H9 (cell line): ENCODE data around the gene INSRR. TPM values are rescaled to one million over a fixed set of nuclear protein-coding genes. Genes with fewer than 3 reads are reported as not detected.

Experiments
- DNase-seq: peaks from one replicate; pipeline ENCODE4 v3.0.0-alpha.2; 2017
- H2AFZ ChIP-seq: one replicate; pipeline ENCODE4 v1.6.1; 2013; ENCODE audit warnings: mild to moderate bottlenecking, low read length, control low read depth, moderate library complexity
- H2AK5ac ChIP-seq: 2 replicates; pipeline ENCODE4 v1.6.1; 2013; ENCODE audit warnings: low read length, control low read depth, mixed read lengths; ENCODE audit not compliant: insufficient read length
- H2BK120ac ChIP-seq: one replicate; pipeline ENCODE4 v1.6.1; 2013; ENCODE audit warnings: low read depth, mild to moderate bottlenecking, low read length, control low read depth, inconsistent platforms; ENCODE audit not compliant: poor library complexity, severe bottlenecking
- H2BK12ac ChIP-seq: 2 replicates; pipeline ENCODE4 v1.6.1; 2013; ENCODE audit warnings: low read length, control low read depth, mixed read lengths, low read depth; ENCODE audit not compliant: insufficient read length
- H2BK15ac ChIP-seq: 2 replicates; pipeline ENCODE4 v1.6.1; 2013; ENCODE audit warnings: low read depth, low read length, control low read depth
- H2BK20ac ChIP-seq: one replicate; pipeline ENCODE4 v1.6.1; 2013; ENCODE audit warnings: low read depth, mild to moderate bottlenecking, low read length, control low read depth, inconsistent platforms; ENCODE audit not compliant: poor library complexity, severe bottlenecking
- H2BK5ac ChIP-seq: 2 replicates; pipeline ENCODE4 v1.6.1; 2013; ENCODE audit warnings: low read length, control low read depth, mixed read lengths; ENCODE audit not compliant: insufficient read length
- H3K14ac ChIP-seq: 2 replicates; pipeline ENCODE4 v1.6.1; 2013; ENCODE audit warnings: low read length, control low read depth; ENCODE audit not compliant: insufficient read depth
- H3K18ac ChIP-seq: 2 replicates; pipeline ENCODE4 v1.6.1; 2013; ENCODE audit warnings: low read depth, mild to moderate bottlenecking, mixed read lengths, low read length, control low read depth; ENCODE audit not compliant: insufficient read length
- H3K23ac ChIP-seq: 2 replicates; pipeline ENCODE4 v1.6.1; 2013; ENCODE audit warnings: low read length, control low read depth, mixed read lengths, low read depth; ENCODE audit not compliant: insufficient read length
- H3K23me2 ChIP-seq: 2 replicates; pipeline ENCODE4 v1.6.1; 2013; ENCODE audit warnings: low read depth, mild to moderate bottlenecking, mixed read lengths, low read length, control low read depth; ENCODE audit not compliant: insufficient read length, poor library complexity, severe bottlenecking
- H3K27ac ChIP-seq: 2 replicates; pipeline ENCODE4 v1.5.1; 2013; ENCODE audit warnings: low read length, control low read depth, mixed read lengths, low read depth; ENCODE audit not compliant: insufficient read length
- H3K27me3 ChIP-seq: 2 replicates; pipeline ENCODE4 v1.6.1; 2013; ENCODE audit warnings: low read length, control low read depth, inconsistent platforms; ENCODE audit not compliant: insufficient read depth
- H3K4ac ChIP-seq: 2 replicates; pipeline ENCODE4 v1.6.1; 2013; ENCODE audit warnings: low read depth, mild to moderate bottlenecking, control low read depth, inconsistent platforms, low read length, moderate library complexity
- H3K4me1 ChIP-seq: 2 replicates; pipeline ENCODE4 v1.6.1; 2013; ENCODE audit warnings: low read length, control low read depth, inconsistent platforms; ENCODE audit not compliant: insufficient read depth
- H3K4me2 ChIP-seq: 2 replicates; pipeline ENCODE4 v1.6.1; 2013; ENCODE audit warnings: low read length, control low read depth, mixed read lengths; ENCODE audit not compliant: insufficient read length, insufficient read depth
- H3K56ac ChIP-seq: 2 replicates; pipeline ENCODE4 v1.6.1; 2013; ENCODE audit warnings: low read depth, mild to moderate bottlenecking, mixed read lengths, low read length, control low read depth; ENCODE audit not compliant: insufficient read length
- H3K79me1 ChIP-seq: 2 replicates; pipeline ENCODE4 v1.6.1; 2013; ENCODE audit warnings: low read depth, mild to moderate bottlenecking, moderate library complexity, low read length, control low read depth, inconsistent platforms; ENCODE audit not compliant: insufficient read depth, poor library complexity, severe bottlenecking
- H3K79me2 ChIP-seq: 2 replicates; pipeline ENCODE4 v1.6.1; 2013; ENCODE audit warnings: low read length, control low read depth, inconsistent platforms; ENCODE audit not compliant: insufficient read depth
- H3K9ac ChIP-seq: 2 replicates; pipeline ENCODE4 v1.6.1; 2013; ENCODE audit warnings: low read length, control low read depth, mixed read lengths; ENCODE audit not compliant: insufficient read length; ENCODE audit errors: extremely low read depth
- H3K9me3 ChIP-seq: one replicate; pipeline ENCODE4 v1.6.1; 2013; ENCODE audit warnings: low read depth, low read length, inconsistent platforms; ENCODE audit not compliant: control insufficient read depth
- H3T11ph ChIP-seq: one replicate; pipeline ENCODE4 v1.6.1; 2013; ENCODE audit warnings: mild to moderate bottlenecking, low read length, control low read depth, inconsistent platforms
- H4K20me1 ChIP-seq: one replicate; pipeline ENCODE4 v1.6.1; 2013; ENCODE audit not compliant: control insufficient read depth, insufficient read length, insufficient read depth
- H4K5ac ChIP-seq: 2 replicates; pipeline ENCODE4 v1.6.1; 2013; ENCODE audit warnings: low read depth, mild to moderate bottlenecking, mixed read lengths, low read length, control low read depth; ENCODE audit not compliant: insufficient read length
- H4K8ac ChIP-seq: replicated peaks from 2 replicates; pipeline ENCODE4 v1.6.1; 2013; ENCODE audit warnings: low read length, control low read depth, mixed read lengths, low read depth; ENCODE audit not compliant: insufficient read length
- H4K91ac ChIP-seq: 2 replicates; pipeline ENCODE4 v1.6.1; 2013; ENCODE audit warnings: low read depth, mild to moderate bottlenecking, moderate library complexity, mixed read lengths, low read length, control low read depth; ENCODE audit not compliant: insufficient read length
- H3K27ac Mint-ChIP-seq, 3 experiments: 2 replicates in 2 of 3; 3 replicates in 1 of 3; pipeline ENCODE4 v1.8.0; 2020 to 2021; ENCODE audit warnings: mixed read lengths in 3 of 3, mild to moderate bottlenecking in 1 of 3, moderate library complexity in 1 of 3
- H3K27me3 Mint-ChIP-seq: 2 replicates; pipeline ENCODE4 v1.8.0; 2021; ENCODE audit warnings: low read depth, mild to moderate bottlenecking, moderate library complexity, mixed read lengths
- H3K36me3 Mint-ChIP-seq, 3 experiments: 2 replicates in 2 of 3; 3 replicates in 1 of 3; pipeline ENCODE4 v1.8.0; 2020 to 2021; ENCODE audit warnings: low read depth in 3 of 3, mixed read lengths in 3 of 3; ENCODE audit not compliant: insufficient read depth in 1 of 3
- H3K4me1 Mint-ChIP-seq, 2 experiments: 2 replicates each; pipeline ENCODE4 v1.8.0; 2020; ENCODE audit warnings: mixed read lengths in 2 of 2
- H3K4me3 Mint-ChIP-seq, 2 experiments: 2 replicates in 1 of 2; 3 replicates in 1 of 2; pipeline ENCODE4 v1.8.0; 2020 to 2021; ENCODE audit warnings: mild to moderate bottlenecking in 2 of 2, mixed read lengths in 2 of 2, moderate library complexity in 1 of 2
- H3K9me3 Mint-ChIP-seq, 2 experiments: 2 replicates in 1 of 2; 3 replicates in 1 of 2; pipeline ENCODE4 v1.8.0; 2020; ENCODE audit warnings: mild to moderate bottlenecking in 2 of 2, mixed read lengths in 2 of 2, moderate library complexity in 1 of 2
- WGBS: extraction: QIAGEN DNeasy Blood & Tissue Kit; methylation state at CpG from one replicate; pipeline ENCODE4 v1.1.7; 2013; ENCODE audit warnings: missing lambda C conversion rate, low lambda C conversion rate, mixed read lengths; ENCODE audit not compliant: insufficient read length; ENCODE audit errors: extremely low coverage; 5-methylcytosine and 5-hydroxymethylcytosine counted together
- total RNA-seq: library from RNA; stranded (reverse); gene quantifications from 2 replicates; pipeline ENCODE4 v1.2.1, GENCODE V29; 2021
- TF ChIP-seq, protein P1 (sequence below): fragments of 200-600 bp; sonication (generic); conservative IDR thresholded peaks from 3 replicates; pipeline ENCODE4 v1.8.0; 2021; ENCODE audit warnings: antibody characterized with exemption, mild to moderate bottlenecking

The INSRR gene
- total RNA-seq, 1 experiment from 2014 or later: not detected

DNA sequence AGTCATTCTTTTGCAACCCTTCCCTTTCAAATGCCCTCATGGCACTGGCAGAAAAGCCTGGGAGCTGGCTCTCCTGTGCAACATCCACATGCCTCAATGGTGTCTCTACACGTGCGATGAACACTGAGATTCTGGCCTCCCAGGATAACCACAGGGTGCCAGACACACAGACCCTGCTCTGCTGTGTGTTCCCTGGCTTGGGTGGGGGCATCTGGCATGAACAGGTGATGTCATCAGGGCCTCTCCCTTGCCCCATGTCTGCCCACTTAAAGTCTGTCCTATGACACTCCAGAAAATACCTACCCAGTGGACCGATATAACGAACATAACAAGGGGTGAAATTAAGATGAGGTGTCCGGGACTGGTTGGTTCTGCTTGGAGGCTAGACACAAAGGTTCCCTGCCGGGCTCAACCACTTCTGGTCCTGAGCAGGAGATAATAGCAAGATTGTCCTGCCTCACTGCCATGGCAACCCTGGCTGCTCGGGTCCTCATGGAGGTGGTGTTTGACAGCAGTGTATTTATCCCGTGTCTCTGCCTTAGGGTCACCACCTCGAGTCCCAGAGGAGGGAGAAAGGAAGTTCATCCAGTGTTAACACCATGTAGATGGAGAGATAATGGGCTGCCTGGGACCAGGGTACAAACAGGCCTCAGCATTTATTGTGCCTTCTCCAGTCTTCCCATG is 19.3 kb downstream of the INSRR start:
- WGBS: no CpG with 5 or more reads among the region's 9 CpGs
- DNase-seq: no peak
- peaks cover 86% of the 10 kb centered on the region for H3K27me3 Mint-ChIP-seq

More for the DNA sequence above, 19.3 kb downstream of the INSRR start:
- no peak overlapping the region for H4K91ac ChIP-seq
- no peak overlapping the region for H3K4ac ChIP-seq
- H2BK20ac ChIP-seq: no peak overlapping the region
- no peak overlapping the region for H3K56ac ChIP-seq
- no peak overlapping the region for H3K23ac ChIP-seq
- peaks cover 2% of the 10 kb centered on the region for H3K23me2 ChIP-seq
- H3K9me3 ChIP-seq: no peaks in the 10 kb centered on the region
- Mint-ChIP-seq H3K36me3 (no peaks in the 10 kb centered on the region), H3K9me3 (no peaks in the 10 kb centered on the region; a peak in 1 of 5 replicates), H3K4me3 (no peak overlapping the region), H3K27ac (no peak overlapping the region; a peak in 1 of 7 replicates), H3K4me1 (peaks cover 6 to 21% of the 10 kb centered on the region in 2 experiments)
- no peaks in the 10 kb centered on the region for H3K79me2 ChIP-seq
- H3K18ac ChIP-seq: no peak overlapping the region
- no peak overlapping the region for H2BK120ac ChIP-seq
- TF ChIP-seq, protein P1, sequence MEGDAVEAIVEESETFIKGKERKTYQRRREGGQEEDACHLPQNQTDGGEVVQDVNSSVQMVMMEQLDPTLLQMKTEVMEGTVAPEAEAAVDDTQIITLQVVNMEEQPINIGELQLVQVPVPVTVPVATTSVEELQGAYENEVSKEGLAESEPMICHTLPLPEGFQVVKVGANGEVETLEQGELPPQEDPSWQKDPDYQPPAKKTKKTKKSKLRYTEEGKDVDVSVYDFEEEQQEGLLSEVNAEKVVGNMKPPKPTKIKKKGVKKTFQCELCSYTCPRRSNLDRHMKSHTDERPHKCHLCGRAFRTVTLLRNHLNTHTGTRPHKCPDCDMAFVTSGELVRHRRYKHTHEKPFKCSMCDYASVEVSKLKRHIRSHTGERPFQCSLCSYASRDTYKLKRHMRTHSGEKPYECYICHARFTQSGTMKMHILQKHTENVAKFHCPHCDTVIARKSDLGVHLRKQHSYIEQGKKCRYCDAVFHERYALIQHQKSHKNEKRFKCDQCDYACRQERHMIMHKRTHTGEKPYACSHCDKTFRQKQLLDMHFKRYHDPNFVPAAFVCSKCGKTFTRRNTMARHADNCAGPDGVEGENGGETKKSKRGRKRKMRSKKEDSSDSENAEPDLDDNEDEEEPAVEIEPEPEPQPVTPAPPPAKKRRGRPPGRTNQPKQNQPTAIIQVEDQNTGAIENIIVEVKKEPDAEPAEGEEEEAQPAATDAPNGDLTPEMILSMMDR: no peak
- H3K4me2 ChIP-seq: no peak overlapping the region
- no peak overlapping the region for H2AK5ac ChIP-seq
- H2BK5ac ChIP-seq: no peak overlapping the region
- no peak overlapping the region for H2AFZ ChIP-seq
- no peak overlapping the region for H4K8ac ChIP-seq
- H3T11ph ChIP-seq: no peak overlapping the region
- H3K79me1 ChIP-seq: no peaks in the 10 kb centered on the region
- H3K14ac ChIP-seq: no peak overlapping the region
- H2BK12ac ChIP-seq: no peak overlapping the region
- no peak overlapping the region for H2BK15ac ChIP-seq
- no peaks in the 10 kb centered on the region for H4K20me1 ChIP-seq
- no peak overlapping the region for H3K27ac ChIP-seq
- no peak overlapping the region for H4K5ac ChIP-seq
- H3K27me3 ChIP-seq: peaks cover 17% of the 10 kb centered on the region; the same call in 1 of the 2 replicates
- H3K9ac ChIP-seq: no peak overlapping the region
- no peaks in the 10 kb centered on the region for H3K4me1 ChIP-seq
